SU-DHL-6 (cell line): ENCODE data around the gene CTU2.

ENCODE experiments used
- EZH2phosphoT487 ChIP-seq: fragments of 200-600 bp; sonication (generic), shearing (Covaris generic); conservative IDR thresholded peaks from 2 replicates; pipeline ENCODE4 v1.6.1; 2018; ENCODE audit warnings: mild to moderate bottlenecking, antibody characterized with exemption, low read length, moderate library complexity, mixed read lengths
- TF ChIP-seq, protein P1 (sequence below): fragments of 200-600 bp; sonication (generic); IDR thresholded peaks from one replicate; pipeline ENCODE4 v1.5.1; 2017; ENCODE audit warnings: antibody characterized with exemption, mild to moderate bottlenecking, low read length, moderate library complexity; ENCODE audit not compliant: insufficient read depth, poor library complexity, severe bottlenecking

DNA sequence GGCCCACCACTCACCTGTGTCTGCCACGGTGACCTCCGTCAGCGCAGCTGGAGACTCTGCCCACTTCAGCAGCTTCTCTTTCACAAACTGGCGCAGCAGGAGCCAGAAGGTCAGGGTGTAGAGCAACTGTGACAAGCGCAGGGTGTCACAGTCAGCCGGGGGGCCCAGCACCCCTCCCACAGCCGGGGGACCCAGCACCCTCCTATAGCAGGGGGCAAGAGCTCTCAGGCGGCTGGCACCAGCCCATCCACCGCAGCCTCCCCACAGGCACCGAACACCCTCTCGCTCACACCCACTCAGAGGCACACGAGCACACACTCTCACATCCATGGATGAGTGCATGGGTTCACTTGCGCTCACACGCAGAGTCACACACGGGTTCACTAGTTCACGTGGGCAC, 28.8 kb downstream of the CTU2 start:
- TF ChIP-seq EZH2phosphoT487: no peak
- TF ChIP-seq, protein P1, sequence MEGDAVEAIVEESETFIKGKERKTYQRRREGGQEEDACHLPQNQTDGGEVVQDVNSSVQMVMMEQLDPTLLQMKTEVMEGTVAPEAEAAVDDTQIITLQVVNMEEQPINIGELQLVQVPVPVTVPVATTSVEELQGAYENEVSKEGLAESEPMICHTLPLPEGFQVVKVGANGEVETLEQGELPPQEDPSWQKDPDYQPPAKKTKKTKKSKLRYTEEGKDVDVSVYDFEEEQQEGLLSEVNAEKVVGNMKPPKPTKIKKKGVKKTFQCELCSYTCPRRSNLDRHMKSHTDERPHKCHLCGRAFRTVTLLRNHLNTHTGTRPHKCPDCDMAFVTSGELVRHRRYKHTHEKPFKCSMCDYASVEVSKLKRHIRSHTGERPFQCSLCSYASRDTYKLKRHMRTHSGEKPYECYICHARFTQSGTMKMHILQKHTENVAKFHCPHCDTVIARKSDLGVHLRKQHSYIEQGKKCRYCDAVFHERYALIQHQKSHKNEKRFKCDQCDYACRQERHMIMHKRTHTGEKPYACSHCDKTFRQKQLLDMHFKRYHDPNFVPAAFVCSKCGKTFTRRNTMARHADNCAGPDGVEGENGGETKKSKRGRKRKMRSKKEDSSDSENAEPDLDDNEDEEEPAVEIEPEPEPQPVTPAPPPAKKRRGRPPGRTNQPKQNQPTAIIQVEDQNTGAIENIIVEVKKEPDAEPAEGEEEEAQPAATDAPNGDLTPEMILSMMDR: no peak
